Ascending aorta (tissue), 2 donors: ENCODE results near the gene TMEM54. TPM values are rescaled to one million over a fixed set of nuclear protein-coding genes. Genes with fewer than 3 reads are reported as not detected.

Source experiments
- DNase-seq, 2 donors: peaks; one replicate each; pipeline ENCODE4 v3.0.0-alpha.2; 2019; ENCODE audit warnings: low spot score in 2 of 2
- H3K27ac ChIP-seq, 2 donors: fragments of 200-600 bp; sonication (generic); one replicate each; pipeline ENCODE4 v1.5.1; 2016 to 2017; ENCODE audit warnings: mild to moderate bottlenecking in 1 of 2
- H3K27me3 ChIP-seq: fragments of 200-600 bp; sonication (generic); one replicate; pipeline ENCODE4 v1.5.1; 2017
- H3K36me3 ChIP-seq, 2 donors: fragments of 200-600 bp; sonication (generic); one replicate each; pipeline ENCODE4 v1.5.1; 2016
- H3K4me1 ChIP-seq, 2 donors: fragments of 200-600 bp; sonication (generic); one replicate each; pipeline ENCODE4 v1.5.1; 2016 to 2017; ENCODE audit warnings: mild to moderate bottlenecking in 1 of 2
- H3K4me3 ChIP-seq, 2 donors: fragments of 200-600 bp; sonication (generic); one replicate each; pipeline ENCODE4 v1.5.1; 2016 to 2017; ENCODE audit warnings: mild to moderate bottlenecking in 1 of 2
- H3K9me3 ChIP-seq, 2 donors: fragments of 200-600 bp; sonication (generic); one replicate each; pipeline ENCODE4 v1.5.1; 2016
- CTCF ChIP-seq, 3 experiments: fragments of 200-600 bp in 2 of 3; fragments of 450-650 bp in 1 of 3; sonication (generic) in 2 of 3; IDR thresholded peaks; one replicate each; pipeline ENCODE4 v1.5.1; 2016 to 2019; ENCODE audit warnings: antibody characterized with exemption in 3 of 3, mild to moderate bottlenecking in 1 of 3, moderate library complexity in 1 of 3
- intact Hi-C: fragments of 100-400 bp; cut with DNase I; formaldehyde crosslinking; loops from one replicate; pipeline ENCODE4 v1.15.1; 2023
- total RNA-seq: library from RNA; depleted of rRNA; stranded (reverse); fragments of >200 nt; gene quantifications from one replicate; pipeline ENCODE4 v1.1.0, GENCODE V29; 2016

Gene TMEM54
- total RNA-seq, 1 donor from 2014 or later: 60.9 TPM

- no peak overlapping the region for H3K4me3 ChIP-seq
- intact Hi-C loops: no loop called here
- no peak for DNase-seq
- no peaks in the 10 kb centered on the region for H3K9me3 ChIP-seq
- no peaks in the 10 kb centered on the region for H3K27me3 ChIP-seq
- peaks cover 37 to 41% of the 10 kb centered on the region in 2 donors for H3K36me3 ChIP-seq
- H3K4me1 ChIP-seq: peaks cover 12 to 22% of the 10 kb centered on the region in 2 donors
- no peak for TF ChIP-seq CTCF (IDR thresholded peaks at IDR 0.05)
- H3K27ac ChIP-seq: no peak overlapping the region
Measured at GRCh38 chr1:32858136-32858535, 43.1 kb downstream of the TMEM54 start.

GRCh38 chr1:32855861-32856617 is 45.1 kb downstream of the TMEM54 start:
- H3K4me1 ChIP-seq: peaks cover 5 to 9% of the 10 kb centered on the region in 2 donors
- no peak overlapping the region for H3K4me3 ChIP-seq
- H3K27me3 ChIP-seq: no peaks in the 10 kb centered on the region
- no peaks in the 10 kb centered on the region for H3K9me3 ChIP-seq
- peaks cover 46 to 48% of the 10 kb centered on the region in 2 donors for H3K36me3 ChIP-seq
- no peak overlapping the region for H3K27ac ChIP-seq
- no peak for TF ChIP-seq CTCF (IDR thresholded peaks at IDR 0.05)
- intact Hi-C loops: no loop called here
- DNase-seq: no peak

GRCh38 chr1:32848354-32849063 is 52.7 kb downstream of the TMEM54 start:
- H3K36me3 ChIP-seq: peaks cover 37 to 56% of the 10 kb centered on the region in 2 donors
- intact Hi-C loops: no loop called here
- no peak for TF ChIP-seq CTCF (IDR thresholded peaks at IDR 0.05)

More at GRCh38 chr1:32848354-32849063, 52.7 kb downstream of the TMEM54 start:
- Histone ChIP-seq H3K27ac (no peak overlapping the region), H3K27me3 (no peaks in the 10 kb centered on the region), H3K4me1 (no peaks in the 10 kb centered on the region), H3K4me3 (no peak overlapping the region), H3K9me3 (no peaks in the 10 kb centered on the region)
- no peak for DNase-seq

Other genes with a start within 250 kb of the TMEM54 start
- gene SYNC, start 198.6 kb downstream of the TMEM54 start, total RNA-seq: 87.3 TPM
- gene YARS1, start 84.0 kb downstream of the TMEM54 start, total RNA-seq: 48.9 TPM
- 1.6 TPM for gene S100PBP, start 83.7 kb downstream of the TMEM54 start, total RNA-seq
- 8.9 TPM for gene FNDC5, start 30.5 kb downstream of the TMEM54 start, total RNA-seq
- not detected for gene HPCA, start 14.9 kb downstream of the TMEM54 start, total RNA-seq
- gene RNF19B, start 63.4 kb upstream of the TMEM54 start, total RNA-seq: 40.0 TPM
- gene AK2, start 135.5 kb upstream of the TMEM54 start, total RNA-seq: 68.4 TPM
- gene AZIN2, start 179.8 kb upstream of the TMEM54 start, total RNA-seq: 3.5 TPM